HG03045 (cell line): ENCODE data around the gene TBX10.
"Not testable (repeated sequence)": the region's sequence is repeated elsewhere in the genome, so short reads cannot be mapped to it uniquely, and the experiment has no call there.

Experiments used
- ATAC-seq: cut with Tn5 transposase; IDR thresholded peaks from one replicate; pipeline ENCODE4 v1.9.1; 2021; ENCODE audit warnings: mild to moderate bottlenecking, moderate library complexity; ENCODE audit not compliant: unreplicated experiment

TBX10 gene

DNA sequence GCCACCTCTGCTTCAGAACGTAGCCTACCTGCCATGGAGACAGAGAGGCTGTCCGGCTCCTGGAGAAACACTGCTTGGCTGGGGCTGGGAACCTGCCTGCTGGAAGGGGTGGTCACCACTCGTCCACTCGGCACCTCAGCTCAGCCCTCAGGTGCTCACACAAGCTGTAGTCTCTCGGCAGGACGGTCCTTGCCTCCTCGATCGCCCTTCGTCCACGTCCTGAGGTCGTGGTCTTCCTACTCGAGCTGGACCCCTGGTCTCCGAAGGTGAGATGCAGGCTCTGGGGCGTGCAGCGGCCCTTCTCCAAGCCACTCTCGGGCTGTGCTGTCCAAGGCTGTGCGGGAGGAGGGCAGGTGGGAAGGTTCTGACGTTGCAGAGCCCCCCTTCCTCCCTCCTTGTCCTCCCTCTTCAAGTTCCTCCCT, at the start of gene TBX10:
Gene TBX10 (minus strand): TSS at position 326 of the 422 bp plus-strand sequence. CDS start 291 bp downstream, at position 35.
- no peak for ATAC-seq

DNA sequence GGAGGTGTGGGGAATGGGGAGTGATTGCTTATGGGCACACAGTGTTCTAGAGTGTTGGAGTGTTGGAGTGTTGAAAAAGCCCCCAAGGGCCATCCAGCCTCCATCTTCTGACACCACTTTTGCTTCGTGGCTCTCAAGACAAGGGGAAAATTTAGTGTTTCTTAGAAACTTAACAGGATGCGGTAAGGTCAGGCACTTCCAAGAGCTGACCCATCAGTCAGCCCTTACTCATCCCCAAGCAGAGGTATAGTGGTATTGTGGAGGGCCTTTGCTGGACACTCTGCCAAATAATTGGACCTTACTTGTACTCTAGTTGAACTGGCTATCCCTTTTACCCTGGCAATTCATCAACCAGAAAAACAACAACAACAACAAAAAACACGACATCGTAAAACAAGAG, 49.6 kb upstream of the TBX10 start:
- no peak for ATAC-seq

DNA sequence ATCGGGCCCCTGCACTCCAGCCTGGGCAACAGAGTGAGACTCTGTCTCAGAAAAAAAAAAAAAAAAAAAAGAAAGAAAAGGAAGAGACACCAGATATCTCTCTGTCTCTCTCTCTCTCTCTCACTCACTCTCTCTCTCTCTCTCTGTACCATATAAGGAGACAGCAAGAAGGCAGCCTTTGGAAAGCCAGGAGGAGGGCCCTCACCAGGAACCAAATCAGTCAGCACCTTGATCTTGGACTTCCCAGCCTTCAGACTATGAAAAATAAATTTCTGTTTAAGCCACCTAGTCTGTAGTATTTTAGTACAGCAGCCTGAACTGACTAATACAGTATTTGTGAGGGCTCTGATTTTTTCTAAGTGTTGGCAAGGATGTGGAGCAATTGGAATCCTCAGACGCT, 48.4 kb upstream of the TBX10 start:
- ATAC-seq, result no peak

DNA sequence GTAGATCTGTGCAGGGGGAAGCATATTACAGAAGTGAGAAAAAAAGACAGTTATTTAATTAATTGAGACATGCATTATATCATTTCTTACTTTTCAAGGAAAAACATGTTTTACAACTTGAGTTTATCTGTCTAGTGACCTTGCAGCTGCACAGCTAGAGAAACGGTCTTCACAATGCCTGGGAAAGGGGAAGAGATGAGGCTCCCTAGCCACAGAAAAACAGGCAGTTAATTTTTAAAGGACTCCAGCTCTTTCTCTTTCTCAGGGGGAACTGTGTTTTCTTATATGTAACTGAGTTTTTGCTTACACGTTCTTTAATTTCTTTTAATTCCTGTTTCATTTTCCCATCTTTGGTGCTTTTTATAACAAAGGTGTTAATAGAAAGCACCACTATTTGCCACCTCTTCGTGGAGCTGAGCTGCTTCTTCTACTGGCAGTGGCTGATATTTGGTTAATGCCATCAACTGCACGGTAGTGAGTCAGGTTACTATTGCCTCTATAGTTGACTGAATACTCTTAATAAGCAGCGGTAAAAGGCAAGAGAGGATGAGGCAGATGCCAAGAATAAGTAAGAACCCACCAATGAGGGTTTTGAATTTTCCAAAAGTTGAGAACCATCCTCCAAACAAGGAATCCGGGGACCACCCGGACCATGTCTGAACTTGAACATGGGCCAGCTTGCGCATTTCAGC, 46.2 kb upstream of the TBX10 start:
- ATAC-seq, result not testable (repeated sequence)

DNA sequence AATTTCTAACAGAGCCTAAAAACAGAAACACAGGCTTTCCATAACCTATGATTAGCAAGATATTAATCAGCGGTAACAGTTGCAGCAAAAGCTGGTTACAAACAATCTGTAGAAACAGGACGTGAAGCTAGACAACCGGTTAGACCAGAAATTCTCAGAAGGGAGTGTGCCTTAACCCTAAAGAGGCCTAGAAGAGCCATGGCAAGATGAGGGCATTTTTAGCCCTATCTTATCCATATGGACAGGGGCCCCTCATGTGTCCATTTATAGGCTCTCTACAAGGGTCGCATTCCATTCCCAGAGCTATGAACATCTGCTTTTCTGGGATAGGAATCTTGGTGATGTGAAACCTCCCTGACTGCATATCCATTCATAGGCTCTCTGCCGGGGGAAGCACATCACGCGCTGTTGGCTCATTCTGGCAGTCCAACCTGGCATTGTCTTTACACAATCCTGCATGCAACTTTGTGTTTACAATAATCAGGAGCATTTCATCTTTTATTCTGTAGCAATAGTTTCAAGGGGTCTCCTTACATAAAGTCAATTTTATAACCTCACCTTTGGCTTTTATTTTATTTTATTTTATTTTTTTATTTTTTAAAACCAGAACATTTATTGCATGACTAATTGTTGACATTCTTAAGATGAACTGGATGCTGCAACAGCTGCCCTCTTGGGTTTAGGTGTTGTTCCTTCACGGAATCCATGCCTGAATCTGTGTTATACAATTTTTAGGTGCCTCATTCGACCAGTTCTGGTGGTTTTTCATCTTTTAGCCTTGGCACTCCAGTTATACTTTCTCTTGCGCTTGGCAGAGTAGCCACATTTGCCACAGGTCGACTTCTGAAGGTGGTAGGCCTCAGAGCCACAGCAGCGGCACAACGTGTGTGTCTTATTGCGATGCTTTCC, 42.8 kb upstream of the TBX10 start:
- ATAC-seq, result not testable (repeated sequence)

DNA sequence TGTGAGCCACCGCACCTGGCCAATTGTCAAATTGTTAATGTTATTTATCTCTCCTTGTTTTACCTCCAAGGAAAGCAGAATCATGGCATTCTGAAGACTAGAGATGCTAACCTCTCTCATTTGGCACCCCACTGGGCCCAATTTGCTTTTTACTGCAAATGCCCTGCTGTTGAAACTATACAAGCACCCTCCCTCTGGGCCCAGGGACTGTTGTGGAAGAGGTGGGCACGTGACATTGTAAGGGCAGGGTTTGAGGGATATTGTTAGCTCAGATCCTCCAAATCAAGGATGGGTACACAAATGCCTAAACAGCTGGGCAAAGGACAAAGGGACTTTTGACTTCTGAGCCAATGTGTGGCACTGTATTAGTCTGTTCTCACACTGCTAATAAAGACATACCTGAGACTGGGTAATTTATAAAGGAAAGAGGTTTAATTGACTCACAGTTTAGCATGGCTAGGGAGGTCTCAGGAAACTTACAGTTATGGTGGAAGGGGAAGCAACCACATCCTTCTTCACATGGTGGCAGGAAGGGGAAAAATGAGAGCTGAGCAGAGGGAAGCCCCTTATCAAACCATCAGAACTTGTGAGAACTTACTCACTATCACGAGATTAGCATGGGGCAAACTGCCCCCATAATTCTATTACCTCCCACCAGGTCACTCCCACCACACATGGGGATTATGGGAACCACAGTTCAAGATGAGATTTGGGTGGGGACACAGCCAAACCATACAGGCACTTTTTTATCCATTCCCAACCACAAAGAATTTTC, 41.3 kb upstream of the TBX10 start:
- ATAC-seq, result no peak

DNA sequence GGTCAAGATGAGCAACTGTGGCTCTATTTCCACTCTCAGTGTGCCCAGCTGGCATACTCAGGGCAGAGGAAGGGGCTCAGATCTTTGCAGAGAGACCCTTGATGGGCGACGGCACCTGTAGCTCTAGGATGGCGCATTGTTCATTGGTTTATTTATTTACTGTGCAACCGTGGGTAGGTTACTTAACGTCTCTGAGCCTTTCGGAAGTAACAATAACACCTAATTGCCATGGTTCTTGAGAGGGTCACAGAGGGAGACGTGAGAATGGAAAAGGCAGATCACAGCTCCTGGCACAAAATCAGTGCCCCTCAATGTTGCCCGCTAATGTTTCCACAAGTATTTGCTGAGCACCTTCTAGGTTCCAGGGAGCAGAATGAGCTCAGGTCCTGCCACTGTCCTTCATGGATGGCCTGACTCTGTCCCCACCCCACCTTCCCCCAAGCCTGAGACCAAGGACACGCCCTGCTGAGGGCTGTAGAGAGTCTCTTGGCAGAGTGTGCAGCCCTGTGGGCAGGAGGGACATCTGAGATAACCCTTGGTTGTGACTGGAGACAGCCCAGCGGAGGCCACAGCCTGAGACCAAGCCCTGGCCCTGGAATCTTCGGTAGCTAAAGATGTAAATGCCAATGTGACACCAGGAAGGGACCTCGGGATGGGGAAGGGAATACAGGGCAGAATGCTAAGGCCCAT, 35.6 kb upstream of the TBX10 start:
- no peak for ATAC-seq

DNA sequence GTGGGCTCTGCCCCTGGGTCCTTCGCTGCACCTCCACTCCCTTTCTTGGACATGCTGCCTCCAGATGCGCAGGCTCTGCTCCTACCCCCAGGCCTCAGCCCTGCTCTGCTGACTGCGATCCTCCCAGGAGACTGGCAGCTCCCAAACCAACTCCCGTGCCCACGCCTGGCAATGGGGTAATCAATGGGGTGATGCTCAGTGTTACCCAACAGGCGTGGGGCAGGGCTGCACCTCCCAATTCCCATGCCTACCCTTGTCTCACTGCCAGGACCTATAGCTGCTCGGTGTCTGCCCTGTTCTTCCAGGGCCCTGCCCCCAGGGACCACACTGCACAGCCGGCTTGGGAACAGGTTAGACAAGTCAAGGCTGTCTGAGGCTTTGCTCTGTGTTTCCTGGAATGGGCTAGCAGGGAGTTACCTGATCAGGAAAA, 34.9 kb upstream of the TBX10 start, which contains the start of gene ALDH3B2:
Gene ALDH3B2 (minus strand): TSS at position 182 of the 430 bp plus-strand sequence. CDS start 7,688 bp downstream, outside the sequence.
- no peak for ATAC-seq

DNA sequence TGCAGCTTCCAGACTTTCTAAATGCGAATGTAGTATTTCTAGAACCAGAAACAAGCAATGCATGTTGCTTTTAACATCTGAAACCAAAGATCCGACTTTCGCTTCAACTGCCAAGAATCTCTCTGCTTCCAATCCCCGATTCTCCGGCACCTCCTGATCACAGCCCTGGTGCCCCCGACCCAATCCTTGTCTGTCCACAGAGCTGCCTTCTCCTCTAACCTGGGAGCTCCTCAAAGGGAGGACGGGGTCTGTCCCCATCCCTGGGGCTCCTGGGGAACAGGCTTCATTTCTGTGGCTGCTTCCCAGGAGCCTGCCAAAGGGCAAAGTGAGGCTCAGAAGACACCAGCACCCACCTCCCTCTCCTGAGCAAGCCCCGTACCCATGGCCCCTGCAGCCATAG, 34.3 kb upstream of the TBX10 start:
- no peak for ATAC-seq

DNA sequence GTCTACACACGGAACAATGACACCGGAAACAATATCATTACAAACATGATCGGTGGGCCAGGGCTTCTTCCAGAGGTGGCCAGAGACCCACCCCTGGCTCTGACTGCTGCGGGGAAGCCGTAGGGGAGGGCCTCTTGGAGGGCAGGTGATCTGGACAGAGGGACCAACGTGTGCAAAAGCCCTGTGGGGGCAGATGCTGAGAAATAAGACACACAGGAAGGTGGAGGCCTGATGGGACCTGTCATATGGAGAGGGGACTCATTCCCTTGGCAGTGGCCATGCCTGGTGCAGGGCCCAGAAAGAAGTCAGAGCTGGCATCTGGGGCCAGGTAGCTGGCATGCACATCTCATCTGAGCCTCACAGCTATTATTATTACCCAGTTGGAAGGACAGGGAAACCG, 33.8 kb upstream of the TBX10 start:
- no peak for ATAC-seq

DNA sequence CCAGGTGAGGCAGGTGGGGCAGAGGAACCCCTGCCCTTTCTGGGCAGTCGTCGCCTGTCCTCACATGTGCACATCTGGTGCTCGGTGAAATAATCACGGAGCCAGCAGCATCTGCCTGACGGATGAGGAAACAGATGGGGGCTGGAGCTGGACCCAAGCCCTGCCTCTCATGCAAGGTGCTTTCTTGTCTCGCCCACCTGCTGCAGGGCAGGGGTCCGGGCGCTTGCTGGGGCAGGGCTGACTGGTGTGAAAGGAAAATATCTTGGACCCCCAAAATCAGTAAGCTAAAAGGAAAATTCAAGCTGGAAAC, 31.6 kb upstream of the TBX10 start:
- no peak for ATAC-seq

DNA sequence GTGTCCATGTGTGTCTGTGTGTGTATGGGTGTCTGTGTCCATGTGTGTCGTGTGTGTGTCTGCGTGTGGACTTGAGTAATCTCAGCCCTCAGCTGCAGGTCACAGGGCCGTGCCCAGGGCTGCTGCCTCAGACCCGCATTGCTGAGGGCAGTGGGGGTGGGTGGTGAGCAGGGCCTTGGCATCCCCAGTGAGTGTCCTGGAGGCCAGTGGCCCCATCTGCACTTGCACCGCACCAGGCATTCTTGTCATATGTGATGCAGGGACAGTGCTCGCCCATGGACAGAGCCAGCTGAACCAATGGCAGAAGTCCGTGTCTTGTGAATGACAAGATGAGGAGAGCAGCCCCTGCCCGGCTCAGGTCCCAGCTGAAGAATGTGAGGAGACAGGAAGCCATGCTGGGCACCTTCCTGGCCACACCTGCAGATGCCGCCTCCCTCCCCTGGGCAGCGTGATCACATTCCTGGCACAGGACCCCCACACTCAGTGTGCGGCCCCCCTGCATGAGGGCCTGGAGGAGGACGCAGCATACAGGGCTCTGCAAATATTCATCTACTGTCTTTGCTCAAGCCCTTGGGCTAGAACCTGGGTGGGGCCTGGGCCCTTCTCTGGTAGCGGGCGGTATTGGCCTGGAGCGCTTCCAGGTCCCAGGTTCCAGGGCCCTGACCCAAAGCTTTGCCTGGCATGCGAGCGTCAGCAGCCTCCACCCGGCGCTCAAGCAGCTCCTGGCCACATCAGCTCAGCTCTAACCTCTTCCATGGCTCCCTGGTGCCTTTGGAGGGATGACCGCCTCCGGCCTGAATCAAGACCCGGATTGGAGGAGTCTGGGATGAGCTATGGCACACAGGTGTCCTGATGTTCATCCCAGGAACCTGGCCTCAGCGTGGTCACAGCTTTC, 31.0 kb upstream of the TBX10 start:
- no peak for ATAC-seq

DNA sequence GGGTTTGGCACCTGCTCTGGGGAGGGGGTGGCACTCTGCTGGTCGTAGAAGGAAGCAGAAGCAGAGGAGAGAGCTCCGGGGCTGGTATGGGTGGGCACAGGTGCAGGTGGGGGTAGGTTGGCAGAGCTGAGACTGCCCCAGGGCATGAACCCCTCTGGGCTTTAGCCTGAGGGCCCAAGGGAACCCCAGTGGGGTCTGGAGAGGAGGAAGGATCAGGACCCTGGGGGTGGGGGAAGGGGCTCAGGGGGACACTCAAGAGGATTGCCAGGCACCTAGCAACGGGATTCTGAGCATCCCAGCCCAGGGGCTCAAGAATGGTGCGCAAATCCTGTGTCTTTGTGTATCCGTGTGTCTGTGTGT, 28.6 kb upstream of the TBX10 start:
- ATAC-seq, result no peak

DNA sequence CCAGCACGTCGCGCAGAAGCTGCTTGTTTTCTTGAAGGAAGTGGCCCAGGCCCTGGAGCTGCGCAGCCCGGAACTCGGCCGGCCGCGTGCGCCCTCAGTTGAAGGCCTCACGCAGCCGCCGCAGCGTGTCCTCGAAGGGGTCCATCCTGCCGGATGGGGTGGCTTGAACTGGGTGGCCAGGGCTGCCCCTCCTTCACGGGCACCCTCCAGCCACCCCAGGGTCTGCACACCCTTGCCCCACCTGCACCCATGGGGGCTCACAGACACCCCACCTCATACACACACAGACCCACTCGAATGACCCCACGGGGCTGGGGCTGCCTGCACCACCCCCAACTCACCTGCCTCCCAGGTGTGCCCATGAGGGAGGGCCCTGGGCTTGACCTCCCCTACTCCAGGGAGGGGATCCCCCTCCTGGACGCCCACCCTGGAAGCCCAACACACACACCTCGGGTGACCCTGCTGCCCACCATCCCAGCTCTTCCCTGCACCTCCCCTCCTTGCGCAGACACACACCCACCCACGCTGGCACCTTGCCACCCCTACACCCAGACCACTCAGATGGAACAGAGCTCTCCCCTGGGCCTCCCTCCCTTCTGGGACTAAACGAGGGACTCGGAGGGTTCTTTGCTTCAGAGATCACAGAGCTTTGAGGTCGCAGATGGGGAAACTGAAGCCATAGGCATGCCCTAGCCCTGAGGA, 28.1 kb upstream of the TBX10 start:
- ATAC-seq, result no peak

DNA sequence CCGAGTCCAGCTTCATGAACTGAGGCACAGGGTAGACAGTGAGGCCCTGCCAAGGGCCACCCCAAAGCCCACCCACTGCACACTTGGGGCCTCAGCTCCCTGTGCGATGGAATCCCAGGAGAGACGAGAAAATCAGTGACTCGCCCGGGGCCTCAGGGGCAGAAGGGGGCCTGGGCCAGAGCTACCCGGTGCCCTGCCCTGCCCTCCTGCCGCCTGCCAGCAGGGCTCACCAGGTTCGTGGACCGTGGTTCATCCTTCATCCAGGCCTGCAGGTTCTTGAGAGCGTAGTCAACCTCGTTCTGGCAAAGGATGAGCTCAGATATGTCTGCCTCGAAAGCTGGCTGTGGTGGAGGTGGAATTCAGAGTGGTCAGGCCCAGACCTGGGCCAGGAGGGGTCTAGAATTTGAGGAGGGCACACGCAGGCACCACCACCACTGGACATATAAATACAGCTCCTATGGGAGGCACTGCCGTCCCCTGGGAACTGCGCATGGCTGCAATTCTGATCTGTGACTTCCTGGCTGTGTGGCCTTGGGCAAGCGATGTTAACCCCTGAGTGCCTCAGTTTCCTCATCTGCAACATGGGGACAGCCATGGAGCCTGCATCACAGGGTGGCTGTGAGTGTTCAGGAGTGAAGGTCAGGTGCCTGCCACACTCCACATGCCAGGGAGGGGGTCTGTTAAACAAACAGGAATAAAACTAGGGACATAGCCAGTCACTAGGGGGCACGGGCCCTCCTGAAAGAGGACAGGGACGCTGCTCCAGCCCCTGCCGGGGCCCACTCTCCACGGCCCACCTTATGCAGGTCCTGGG, 27.3 kb upstream of the TBX10 start:
- no peak for ATAC-seq

DNA sequence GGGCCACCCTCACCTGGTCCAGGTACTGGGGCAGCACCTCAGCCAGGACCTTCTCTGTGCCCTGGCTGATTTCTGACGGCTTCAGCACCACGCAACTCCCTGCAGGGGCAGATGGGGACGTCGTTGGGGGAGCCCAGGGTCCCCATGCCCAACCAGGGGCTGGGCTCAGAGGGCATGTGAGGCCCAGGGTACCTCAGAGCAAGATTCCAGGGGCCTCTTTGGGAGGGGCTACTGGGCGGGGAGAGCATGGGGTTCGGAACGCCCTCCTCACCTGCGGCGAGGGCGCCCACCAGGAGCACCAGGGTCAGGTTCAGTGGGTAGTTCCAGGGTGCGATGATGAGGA, 26.7 kb upstream of the TBX10 start:
- ATAC-seq, result no peak

DNA sequence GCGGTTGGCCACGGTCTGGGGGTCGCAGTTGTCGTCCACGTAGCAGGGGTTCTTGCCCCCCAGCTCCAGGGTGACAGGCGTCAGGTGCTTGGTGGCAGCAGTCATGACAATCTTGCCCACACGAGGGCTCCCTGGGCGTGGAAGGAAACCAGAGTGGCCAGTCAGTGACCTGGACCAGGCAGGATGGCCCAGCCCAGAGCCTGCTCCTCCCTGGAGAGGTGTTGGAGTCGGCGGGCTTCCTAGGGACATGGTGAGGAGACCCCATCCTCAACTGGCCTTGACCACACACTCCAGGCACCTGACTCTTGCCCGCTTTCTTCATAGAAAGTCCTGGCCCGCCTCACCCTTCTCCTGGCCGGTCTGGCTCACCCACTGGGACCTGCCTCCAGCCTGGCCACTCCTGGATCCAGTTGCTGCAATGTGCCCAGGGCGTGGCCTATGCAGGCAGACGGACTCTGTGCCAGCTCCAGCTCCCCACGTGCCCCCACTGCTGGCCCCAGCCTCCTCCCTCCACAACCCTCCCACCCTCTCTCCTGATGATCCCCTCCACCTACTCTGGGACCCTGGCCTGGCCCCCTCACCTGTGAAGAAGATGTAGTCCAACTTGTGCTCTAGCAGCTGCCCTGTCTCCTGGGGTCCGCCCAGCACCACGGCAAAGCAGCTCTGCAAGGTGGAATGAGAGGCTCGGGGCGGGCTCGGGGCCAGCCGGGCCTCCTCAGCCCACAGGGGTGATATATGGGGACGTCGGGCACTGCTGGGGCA, 26.2 kb upstream of the TBX10 start:
- no peak for ATAC-seq
